Posterior vena cava (tissue), 2 donors: ENCODE measurements around the gene TRPM2. TPM values are rescaled to one million over a fixed set of nuclear protein-coding genes. Genes with fewer than 3 reads are reported as not detected.
"Not testable (repeated sequence)": the region's sequence is repeated elsewhere in the genome, so short reads cannot be mapped to it uniquely, and the experiment has no call there.

Experiments used
- DNase-seq: peaks from one replicate; pipeline ENCODE4 v3.0.0-alpha.2; 2020; ENCODE audit warnings: low spot score
- intact Hi-C, 2 donors: fragments of 100-400 bp; cut with DNase I; formaldehyde crosslinking; loops; one replicate each; pipeline versions ENCODE4 v1.14.1 to v1.14.2; 2022 to 2023
- total RNA-seq, 2 donors: library from RNA; stranded (reverse); fragmentation: NEBNext Ultra II Directional; extraction: Animal tissue kit (Norgen Biotek cat#: 25700); gene quantifications; one replicate each; pipeline ENCODE4 v1.2.1, GENCODE V29; 2021
- donor health status: DM: yes; HTN: yes; CAD: no.
- donor health status: DM: yes; HTN: yes; CAD: no.

The TRPM2 gene
- total RNA-seq, 2 donors from 2014 or later, result 7.7 to 11.3 TPM

DNA sequence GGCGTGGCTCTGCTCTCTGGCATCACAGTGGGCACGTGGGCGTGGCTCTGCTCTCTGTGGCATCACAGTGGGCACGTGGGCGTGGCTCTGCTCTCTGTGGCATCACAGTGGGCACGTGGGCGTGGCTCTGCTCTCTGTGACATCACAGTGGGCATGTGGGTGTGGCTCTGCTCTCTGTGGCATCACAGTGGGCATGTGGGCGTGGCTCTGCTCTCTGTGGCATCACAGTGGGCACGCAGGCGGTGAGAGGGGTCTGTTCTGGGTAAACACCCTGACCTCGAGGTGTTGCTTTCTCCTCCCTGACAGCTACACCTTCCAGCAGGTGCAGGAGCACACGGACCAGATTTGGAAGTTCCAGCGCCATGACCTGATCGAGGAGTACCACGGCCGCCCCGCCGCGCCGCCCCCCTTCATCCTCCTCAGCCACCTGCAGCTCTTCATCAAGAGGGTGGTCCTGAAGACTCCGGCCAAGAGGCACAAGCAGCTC, 64.2 kb downstream of the TRPM2 start:
- peak; percentile 59 for DNase-seq
- intact Hi-C loops, result not testable (repeated sequence)

DNA sequence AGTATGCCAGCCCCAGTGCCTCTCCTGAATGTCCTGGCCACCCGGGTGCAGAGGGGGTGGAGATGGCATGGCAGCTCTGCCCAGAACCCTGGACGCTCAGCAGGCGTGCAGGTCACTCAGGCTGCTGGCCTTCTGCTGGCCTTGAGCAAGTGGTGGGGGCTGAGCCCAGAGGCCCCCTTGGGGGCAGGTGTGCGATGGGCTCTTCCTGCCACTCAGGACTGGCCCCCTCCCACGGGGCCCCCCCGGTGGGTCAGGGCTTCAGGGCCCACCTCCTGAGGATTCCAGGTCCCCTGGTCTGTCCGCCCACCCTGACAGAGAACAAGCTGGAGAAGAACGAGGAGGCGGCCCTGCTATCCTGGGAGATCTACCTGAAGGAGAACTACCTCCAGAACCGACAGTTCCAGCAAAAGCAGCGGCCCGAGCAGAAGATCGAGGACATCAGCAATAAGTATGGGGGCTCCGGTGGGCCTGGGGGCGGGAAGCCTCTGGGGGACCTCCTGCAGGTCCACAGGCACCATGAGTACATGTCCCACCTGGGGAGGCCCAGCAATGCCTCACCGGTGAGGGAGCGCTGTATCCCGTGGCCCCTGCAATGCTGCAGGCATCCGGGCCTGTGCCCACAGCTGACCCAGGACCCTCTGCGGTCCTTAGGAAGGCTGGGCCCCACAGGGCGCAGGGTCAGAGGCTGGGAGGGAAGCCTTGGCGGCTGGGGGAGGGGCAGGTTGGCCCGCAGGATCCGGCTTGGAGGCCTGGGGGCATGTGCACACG, 64.9 kb downstream of the TRPM2 start:
- peak; percentile 70 for DNase-seq
- intact Hi-C loops, result no loop called here

DNA sequence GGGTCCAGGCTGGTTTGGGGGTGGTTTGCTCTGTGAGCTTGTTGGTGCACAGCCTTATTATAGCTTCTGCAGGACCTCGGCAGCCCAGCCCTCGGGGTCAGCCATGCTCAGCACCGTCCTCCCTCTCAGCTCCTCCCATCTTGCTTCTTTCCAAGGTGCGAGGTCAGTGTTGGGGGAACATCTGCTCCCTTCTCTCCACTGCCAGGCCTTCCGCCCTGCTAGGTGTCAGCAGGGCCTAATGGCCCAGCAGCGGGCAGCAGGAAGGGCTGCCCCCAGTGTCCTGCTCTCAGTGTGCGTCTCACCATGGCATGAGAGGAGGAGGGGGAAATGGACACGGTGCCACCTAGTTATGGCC, 65.4 kb downstream of the TRPM2 start:
- DNase-seq, result no peak
- intact Hi-C loops, result no loop called here

DNA sequence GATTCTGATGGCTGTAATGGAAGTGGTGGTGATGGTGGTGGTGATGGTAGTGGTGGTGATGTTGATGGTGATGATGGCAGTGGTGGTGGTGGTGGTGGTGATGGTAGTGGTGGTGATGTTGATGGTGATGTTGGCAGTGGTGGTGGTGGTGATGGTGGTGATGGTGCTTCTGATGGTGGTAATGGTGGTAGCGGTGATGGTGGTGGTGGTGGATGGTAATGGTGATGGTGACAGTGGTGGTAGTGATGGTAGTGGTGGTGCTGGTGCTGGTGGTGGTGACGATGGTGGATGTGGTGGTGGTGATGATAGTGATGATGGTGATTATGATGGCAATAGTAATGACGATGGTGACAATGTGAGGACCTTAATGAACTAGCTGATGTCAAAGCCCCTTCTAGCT, 66.3 kb downstream of the TRPM2 start:
- DNase-seq, result no peak
- intact Hi-C loops, result no loop called here

DNA sequence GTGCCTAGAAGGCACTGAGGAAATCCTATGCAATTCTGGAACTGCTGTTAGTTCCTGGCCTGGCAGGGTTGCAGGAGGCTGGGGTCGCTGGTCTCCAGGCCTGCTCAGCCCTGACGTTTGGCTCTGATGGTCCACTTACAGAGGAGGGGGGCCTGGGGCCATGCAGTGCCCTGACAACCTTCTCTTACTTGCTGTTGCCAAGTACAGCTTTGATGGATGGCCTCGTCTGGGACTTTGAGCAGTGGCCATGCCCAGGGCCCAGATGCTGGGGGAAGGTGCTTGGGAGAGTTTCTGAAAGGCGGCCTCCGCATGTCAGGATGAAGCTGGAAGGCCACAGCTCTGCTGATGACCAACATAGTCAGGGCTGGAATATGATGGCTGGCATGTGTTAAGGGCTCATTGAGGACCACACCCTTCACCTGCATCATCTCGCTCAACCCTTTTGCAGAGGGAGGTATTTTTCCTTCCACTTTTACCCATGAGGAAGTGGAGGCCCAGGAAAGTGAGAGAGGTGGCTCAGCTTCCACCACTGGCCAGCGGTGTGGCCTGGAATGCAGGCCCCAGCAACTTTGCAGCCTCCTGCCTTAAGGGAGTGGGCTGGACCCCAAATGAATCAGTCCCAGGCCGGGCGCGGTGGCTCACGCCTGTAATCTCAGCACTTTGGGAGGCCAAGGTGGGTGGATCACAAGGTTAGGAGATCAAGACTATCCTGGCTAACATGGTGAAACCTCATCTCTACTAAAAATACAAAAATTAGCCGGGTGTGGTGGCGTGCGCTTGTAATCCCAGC, 67.2 kb downstream of the TRPM2 start:
- peak; percentile 45 for DNase-seq
- intact Hi-C loops, result no loop called here

DNA sequence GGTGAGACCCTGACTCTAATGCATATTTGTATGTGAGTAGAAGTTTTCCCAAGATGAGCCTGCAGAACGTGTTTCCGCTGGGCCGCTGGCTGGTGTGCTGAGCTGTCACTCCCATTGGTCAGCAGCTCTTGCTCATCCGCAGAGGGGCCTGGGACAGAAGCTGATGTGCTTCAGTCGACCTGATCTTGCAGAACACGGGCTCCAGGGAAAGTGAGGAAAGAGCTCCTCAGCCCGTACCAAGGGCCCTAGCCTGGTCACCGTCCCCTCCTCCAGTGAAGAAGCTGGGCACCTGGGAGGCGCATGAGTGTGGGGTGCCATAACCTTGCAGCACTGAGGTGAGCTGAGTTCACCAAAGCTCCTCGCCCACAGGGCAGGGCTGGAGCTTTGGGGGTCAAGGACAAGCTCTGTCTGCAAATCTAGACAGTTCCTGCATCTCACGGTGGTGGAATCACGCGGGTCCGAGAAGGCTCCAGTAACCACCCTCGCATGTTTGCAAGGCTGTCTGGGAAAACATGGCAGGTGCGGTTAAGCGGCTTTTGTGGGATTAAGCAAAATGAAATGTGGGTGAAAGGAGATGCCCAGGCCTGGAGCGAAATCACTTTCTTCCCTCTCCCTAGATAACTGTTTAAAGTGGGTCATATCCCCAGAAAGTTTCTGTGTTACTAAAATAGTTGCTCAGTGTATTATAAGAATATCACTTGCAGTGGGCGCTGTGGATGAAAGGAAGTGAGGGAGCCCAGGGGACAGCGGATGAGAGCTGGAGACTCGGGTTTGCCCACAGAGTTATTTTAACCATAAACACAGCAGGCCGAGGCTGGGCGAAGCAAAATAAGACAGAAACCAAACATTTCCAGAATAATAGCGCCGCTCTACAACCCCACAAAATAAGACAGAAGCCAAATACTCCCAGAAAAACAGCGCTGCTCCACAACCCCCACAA, 68.8 kb downstream of the TRPM2 start:
- intact Hi-C loops, result no loop called here
- DNase-seq, result peak; percentile 60

DNA sequence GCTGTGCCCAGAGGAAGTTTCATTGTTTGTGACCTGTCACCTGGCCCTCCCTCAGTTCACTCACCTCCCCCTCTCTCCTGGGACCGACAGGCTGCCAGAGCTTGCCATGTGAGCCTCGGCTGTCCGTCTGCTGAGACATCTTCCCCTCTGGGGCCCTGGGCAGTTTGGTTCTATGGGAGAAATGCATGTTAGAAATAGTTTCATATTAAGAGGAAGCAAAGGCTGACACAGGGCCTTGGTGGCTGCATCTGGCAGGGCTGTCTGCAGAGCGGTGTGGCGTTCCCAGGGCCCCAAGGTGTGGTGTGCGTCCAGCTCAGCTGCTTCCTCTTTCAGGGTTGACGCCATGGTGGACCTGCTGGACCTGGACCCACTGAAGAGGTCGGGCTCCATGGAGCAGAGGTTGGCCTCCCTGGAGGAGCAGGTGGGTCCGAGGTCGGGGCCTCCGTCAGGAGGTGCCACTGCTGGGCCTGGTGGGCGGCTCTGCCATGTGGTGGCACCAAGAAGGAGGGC, 69.9 kb downstream of the TRPM2 start:
- DNase-seq, result peak; percentile 71
- intact Hi-C loops, result no loop called here

DNA sequence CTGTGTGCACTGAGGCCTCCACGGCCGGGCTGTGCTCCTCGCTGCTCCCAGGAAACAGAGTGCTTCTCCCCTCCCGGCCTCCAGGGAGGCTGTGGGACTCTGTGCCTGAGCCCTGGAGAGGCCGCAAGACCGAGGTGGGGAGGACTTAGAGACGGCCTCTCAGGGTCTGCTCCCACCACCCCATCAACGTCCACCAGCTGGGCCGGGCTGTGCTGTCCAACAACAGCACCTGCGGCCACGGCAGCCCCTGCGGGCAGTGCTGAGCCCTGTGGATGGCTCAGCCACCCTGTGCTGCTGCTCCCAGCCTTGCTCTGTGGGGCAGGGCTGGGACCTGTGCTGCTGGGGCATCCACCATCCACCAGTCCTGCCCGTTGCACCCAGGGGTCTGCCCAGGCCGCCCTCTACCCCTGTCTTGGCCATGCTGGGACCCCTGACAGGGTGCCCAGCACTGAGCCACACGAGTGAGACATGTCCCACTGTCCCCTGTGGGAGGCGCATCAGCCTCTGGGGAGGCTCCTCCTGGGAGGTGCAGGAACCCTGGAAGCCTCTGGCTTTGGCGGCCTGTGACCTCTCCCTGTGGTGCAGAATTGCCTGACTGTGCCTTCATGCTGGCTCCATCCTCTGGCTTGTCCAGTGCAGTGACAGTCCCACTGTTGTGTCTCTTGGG, 70.7 kb downstream of the TRPM2 start:
- intact Hi-C loops, result no loop called here
- peak; percentile 75 for DNase-seq

DNA sequence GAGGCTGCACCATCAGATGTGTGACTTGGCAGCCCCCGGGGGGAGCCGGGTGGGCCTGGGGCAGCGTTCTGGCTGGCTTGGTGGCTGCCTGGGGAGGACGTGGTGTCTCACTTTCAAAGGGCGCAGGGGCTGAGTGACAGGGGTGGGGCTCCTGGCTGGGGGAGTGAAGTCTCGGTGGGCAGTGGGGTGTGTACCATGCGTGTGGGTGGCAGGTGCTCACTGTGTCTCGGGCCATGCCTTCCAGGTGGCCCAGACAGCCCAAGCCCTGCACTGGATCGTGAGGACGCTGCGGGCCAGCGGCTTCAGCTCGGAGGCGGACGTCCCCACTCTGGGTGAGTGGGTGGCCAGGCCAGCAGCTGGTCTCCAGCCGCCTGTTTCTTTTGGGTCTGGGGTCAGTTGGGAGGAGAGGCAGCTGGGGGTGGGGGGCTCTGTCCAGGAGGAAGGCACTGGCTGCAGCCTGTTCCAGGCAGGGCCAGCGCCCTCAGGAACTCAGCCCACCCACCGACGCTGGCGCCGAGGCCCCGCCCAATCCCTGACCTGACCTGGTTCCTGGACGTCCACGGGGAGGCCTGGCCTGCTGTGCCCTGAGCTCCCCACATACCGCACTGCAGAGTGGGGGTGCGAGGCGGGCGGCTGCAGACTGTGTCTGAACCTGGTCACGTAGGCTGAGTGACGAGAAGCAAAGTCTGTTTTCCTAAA, 71.3 kb downstream of the TRPM2 start:
- peak; percentile 79 for DNase-seq
- intact Hi-C loops, result no loop called here

DNA sequence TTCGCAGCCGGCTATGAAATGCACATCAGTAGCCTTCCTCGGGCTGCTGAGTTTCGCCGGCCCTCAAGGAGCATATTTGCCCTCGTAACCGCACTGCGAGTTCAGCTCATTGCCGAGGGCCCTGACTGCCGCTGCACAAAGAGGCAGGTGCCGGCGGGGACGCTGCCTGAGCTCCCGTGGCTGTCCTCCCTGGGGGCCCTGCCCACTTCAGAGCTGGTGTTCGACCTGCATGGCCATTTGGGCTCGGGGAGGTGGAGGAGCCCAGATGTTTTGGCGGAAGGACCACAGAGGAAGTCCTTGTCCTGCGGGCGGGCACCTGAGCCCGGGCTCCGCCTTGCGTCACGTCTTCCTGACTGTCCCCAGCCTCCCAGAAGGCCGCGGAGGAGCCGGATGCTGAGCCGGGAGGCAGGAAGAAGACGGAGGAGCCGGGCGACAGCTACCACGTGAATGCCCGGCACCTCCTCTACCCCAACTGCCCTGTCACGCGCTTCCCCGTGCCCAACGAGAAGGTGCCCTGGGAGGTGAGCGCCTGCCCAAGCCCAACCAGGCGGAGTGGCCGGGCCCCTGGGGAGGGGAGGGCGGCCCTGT, 72.0 kb downstream of the TRPM2 start:
- DNase-seq, result peak; percentile 83
- intact Hi-C loops, result no loop called here

DNA sequence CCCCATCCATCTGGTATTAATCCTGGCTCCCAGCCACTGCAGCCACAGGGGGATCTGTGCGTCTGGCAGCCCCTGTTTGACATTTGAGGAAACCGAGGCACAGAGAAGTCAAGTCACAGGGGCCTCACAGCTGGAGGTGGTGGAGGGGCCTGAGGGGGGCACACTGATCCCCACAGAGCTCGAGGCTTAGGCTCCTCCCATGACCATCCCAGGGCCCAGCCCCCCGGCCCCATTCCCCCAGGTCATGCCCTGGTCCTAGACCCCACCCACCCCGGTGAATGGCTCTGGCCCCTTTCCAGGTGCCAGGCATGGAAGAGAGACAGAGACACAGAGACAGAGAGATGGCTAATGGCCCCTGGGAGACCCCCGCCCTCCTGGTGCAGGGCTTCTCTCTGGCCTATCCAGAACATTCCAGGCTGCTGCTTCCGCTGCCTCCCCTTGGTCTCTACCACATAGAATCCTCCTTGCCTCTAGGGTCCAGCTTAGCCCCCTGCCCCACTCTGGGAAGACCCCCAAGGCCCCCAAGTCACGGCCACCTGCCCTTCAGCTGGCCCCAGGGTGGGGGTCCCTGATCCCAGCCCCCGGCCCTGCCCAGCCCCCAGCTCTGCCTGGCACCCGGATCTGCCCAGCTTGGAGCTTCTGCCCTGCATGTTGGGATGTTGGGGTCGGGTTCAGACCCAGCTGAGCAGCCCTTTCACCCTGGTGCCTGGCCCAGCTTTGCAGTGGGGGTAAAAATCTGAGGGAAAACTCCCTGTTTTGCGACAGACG, 72.7 kb downstream of the TRPM2 start:
- DNase-seq, result peak; percentile 72
- intact Hi-C loops, result no loop called here

DNA sequence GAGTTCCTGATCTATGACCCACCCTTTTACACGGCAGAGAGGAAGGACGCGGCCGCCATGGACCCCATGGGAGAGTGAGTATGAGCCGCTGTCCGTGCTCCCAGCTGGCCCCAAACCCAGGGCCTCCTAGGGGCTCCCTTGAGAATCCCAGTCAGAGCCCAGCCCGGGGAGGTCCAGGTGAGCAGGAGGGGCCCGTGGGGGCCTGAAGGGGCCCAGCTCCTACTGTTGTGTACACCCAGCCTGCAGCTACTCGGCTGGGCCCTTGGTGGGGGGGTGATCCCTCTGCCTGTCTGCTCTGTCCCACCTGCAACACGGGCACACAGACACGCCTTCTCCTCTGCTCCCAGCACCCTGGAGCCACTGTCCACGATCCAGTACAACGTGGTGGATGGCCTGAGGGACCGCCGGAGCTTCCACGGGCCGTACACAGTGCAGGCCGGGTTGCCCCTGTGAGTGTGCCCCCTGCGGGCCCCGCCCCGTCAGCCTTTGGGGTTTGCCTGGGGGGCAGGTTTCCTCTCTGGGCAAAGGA, 73.3 kb downstream of the TRPM2 start:
- peak; percentile 77 for DNase-seq
- intact Hi-C loops, result no loop called here

DNA sequence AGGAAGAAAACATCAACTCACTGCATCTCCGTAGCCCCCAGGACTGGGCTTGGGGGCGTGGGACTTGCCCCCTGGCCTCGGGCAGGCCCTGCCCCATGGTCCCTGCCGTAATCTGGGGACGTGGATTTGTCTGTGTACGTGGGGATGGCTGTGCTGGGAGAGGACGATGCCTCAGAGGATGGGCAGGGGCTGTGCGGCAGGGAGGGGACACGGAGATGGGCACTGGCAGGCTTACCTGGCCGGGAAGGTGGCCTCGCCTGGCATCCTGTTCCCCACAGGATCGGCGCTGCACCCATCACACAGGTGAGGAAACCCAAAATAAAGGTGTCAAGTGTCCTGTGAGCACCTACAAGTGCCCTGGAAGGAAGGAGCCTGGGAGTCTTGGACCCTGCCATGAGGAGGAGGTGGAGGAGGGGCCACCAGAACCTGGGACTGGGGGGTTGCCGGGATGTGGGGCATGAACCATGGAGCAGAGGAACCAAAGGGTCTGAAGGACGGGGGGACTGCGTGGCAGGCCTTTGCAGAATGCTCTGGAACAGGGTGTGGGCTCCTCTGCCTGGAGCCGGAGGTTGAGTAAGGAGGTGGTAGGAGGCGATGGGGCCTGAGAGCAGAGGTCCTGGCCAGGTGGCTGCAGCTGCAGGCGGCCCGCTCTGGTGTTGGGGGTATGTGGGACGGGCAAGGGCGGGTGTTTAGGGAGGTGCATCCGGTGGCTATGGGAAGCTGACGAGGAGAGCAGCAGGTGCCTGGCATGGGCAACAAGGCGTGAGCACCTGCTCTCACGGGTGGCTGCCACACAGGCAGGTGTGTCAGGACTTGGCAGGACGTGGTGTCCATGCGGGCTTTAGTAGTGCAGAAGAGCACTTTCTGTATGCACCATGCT, 74.1 kb downstream of the TRPM2 start:
- intact Hi-C loops, result no loop called here

DNA sequence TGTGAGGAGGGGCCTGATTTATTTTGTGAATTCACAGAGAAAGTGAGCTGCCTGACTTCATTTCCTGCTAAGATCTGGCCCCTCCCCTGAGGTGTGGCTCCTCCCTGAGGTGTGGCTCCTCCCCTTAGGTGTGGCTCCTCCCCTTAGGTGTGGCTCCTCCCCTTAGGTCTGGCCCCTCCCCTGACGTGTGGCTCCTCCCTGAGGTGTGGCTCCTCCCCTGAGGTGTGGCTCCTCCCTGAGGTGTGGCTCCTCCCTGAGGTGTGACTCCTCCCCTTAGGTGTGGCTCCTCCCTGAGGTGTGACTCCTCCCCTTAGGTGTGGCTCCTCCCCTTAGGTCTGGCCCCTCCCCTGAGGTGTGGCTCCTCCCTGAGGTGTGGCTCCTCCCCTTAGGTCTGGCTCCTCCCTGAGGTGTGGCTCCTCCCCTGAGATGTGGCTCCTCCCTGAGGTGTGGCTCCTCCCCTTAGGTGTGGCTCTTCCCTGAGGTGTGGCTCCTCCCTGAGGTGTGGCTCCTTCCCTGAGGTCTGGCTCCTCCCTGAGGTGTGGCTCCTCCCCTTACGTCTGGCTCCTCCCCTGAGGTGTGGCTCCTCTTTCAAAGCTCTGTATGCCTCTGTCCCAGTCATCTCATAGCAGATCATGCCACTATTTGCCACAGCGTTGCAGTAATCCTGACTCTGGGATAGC, 75.0 kb downstream of the TRPM2 start:
- DNase-seq, result peak; percentile 35
- intact Hi-C loops, result no loop called here

More for the DNA sequence above, 74.1 kb downstream of the TRPM2 start:
- DNase-seq, result peak; percentile 76

DNA sequence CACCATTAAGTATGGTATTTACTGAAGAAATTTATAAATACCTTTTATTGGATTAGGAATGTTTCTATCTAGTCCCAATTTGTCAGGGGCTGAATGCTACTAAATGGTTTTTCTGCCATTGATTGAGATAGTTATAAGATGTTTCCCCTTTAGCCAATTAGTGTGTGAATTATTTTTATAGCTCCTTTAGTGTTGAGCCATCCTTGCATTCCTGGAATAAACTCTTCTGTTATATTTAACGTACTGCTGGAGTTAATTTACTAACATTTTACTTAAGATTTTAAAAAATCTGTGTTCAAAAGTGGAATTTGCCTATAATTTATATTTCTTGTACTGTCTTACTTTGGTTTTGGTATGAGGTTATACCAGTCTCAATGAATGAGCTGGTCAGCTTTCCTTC, 76.5 kb downstream of the TRPM2 start:
- no peak for DNase-seq
- intact Hi-C loops, result no loop called here
